ENCODE results near the gene FXYD2.
"Not testable (repeated sequence)": the region's sequence is repeated elsewhere in the genome, so short reads cannot be mapped to it uniquely, and the experiment has no call there.

The FXYD2 gene

DNA sequence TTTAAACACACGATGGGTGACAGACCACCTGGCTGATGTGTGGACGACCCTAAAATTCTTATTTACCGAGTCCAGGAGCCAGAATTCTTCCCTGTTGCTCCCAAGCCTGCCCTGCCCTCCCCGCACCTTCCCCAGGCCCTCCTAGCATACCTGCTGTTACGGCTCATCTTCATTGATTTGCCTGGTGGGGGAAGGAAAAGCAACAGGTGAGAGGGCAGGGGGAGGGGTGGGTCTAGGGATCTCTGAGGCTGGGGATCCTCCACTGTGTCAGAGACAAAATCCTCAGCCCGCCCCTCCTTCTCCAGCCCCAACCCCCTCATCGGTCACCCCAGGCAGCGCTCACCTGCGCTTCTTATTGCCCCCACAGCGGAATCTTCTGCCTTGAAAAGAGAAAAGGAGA is 4.0 kb downstream of the FXYD2 start:
- DNase-seq (ENCODE audit: low read depth, low spot score): no peak

DNA sequence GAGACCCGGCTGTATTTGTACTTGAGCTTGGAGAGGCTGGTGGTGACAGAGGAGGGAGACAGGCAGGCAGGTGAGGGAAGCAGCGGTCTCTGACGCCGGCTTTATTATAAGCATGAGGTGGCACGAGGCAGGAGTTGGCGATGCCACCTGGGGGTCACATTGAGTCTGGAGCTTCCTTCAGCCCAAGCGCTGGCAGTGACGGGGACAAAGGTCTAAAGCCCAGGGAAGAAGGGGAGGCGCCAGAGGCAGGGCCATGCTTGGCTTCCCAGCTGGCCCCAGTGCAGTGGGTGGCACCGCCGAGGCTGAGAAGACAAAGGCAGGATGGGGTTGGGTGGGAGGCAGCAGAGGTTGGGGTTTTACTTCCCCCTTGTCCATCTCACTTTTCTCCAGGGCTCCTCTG is 4.5 kb downstream of the FXYD2 start:
- DNase-seq (ENCODE audit: low read depth, low spot score): no peak

DNA sequence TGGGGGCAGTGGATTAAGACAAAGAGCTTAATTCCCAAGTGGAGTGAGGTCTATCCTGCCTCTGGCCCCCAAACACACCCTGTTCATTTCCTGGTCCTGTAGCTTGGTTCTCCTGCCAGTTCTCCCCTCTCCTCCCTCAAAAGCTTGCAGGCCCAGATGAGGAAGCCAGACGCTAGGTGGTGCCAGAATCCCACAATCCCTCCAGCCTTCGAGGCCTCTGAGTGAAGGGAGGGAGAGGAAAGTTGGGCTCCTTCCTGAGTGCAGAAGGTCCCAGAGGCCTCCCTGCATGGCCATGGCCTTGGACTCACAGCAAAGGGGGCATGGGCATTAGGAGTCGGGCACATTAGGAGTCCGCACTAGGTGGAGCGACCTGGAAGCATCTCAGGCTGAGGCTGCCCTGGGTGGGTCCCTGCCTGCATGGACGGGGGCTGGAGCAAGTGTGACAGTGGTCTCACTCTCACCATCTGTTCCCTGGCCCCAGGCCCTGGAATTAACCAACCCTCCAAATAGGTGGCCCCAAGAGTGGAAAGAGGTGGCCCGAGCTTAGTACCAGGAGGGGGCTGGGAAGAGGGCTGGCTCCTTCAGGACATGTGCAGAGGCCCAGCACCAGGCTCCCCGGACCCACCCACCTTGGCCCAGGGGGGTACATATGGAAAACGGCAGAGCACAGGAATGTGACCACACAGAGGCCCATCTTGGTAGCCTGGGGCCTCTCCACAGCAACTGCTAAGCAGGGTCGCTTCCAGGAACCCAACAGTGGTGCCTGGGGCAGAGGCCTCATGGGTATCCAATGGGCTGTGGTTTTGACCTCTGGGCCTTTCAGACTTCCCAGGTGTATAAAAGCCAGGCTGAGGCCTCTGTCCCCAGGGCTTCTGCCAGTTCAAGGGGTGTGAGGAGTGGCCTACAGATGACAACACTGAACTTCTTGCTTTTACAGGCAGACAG is 5.2 kb downstream of the FXYD2 start:
- DNase-seq (ENCODE audit: low read depth, low spot score): no peak

DNA sequence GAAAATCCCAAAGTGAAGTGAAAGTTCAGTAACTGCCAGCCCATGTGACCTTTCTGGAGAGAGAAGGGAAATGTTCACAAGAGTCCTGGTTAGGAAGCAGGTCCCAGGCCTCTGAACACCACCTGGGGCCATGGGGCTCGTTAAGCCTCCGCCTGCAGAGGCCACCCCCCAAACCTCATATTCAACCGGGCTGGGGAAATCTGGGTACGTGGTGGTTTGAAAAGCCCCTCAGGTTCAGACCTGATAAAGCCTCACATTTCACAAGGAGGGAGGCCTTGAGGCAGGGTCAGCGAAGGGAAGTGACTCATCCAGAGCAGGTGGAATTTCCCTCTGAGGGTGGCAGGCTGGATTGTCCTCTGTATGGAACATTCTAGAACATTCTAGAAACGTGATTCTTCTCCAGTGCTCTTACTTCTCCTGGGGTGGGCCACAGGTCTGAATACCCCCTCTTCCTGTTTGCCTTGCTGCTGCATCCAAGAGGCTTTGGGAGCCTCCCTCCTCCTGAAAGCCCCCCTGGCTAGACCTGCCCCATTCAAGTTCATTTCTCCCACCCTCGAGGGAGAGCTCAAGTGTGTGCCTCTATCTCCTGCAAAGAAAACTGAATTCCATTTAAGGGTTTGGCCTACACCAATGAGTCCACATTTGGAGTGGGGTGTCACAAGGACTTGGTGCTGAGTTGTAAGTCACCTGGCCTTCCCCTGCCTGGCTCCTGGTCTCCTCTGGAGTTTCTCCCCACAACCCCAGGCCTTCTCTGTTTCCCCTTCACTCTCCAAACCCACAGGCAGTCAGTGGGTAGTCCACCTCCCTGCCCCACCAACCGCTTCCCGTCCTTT is 6.3 kb downstream of the FXYD2 start:
- DNase-seq (ENCODE audit: low read depth, low spot score): no peak

DNA sequence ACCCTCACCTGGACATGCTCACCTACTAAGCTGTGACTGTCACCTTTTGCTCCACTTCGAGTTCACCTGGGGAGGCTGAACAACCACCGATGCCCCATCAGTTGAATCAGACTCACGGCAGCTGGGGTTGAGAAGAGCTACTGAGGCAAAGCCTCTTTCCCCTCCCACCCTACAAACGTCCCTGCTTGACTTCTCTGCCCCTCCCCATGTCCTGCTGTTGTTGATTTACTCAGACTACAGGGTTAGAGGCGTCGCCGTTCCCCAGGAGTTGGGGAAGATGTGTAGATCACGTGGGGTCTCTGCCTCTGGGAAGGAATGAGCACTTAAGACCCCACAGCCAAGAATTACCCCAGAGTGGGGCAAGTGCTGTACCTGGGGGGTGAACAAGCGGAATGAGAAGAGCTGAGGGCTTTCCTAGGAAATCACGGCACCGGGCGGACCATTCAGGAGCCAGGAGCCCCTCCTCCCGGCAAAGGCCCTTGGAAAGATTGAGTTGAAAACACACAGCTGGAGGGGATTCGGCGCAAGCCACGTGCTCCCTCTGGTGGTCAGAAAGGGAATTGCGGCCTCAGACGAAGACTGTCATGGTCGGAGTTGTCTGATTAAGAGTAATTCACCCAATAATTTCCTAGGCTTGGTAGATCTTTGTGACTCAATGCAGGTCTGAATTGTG is 7.0 kb downstream of the FXYD2 start:
- DNase-seq (ENCODE audit: low read depth, low spot score): no peak

DNA sequence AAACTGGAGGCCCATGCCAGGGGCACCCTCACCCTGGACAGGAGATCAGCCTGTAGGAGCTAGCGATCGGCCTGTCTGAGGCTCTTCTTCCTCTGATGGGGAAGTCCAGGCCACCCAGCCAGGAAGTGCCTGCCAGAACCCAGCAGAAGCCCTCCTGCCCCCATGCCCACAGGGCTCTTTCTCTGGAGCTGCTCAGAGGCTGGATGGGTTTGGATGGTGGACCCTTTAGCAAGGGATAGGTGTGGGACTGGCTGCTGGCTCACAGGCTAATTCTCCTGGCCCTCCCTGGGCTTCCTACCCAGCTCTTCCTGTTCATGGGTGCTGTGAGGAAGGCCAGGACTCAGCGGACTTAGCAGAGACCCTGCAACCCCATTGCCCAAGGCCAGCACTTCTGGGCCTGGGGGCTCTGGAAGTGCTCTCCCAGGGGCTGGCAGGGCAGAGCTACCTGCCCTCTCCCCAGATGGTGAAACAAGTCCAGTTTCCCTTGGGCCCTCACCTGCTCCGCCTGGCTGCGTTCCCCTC is 7.6 kb downstream of the FXYD2 start:
- DNase-seq (ENCODE audit: low read depth, low spot score): no peak

DNA sequence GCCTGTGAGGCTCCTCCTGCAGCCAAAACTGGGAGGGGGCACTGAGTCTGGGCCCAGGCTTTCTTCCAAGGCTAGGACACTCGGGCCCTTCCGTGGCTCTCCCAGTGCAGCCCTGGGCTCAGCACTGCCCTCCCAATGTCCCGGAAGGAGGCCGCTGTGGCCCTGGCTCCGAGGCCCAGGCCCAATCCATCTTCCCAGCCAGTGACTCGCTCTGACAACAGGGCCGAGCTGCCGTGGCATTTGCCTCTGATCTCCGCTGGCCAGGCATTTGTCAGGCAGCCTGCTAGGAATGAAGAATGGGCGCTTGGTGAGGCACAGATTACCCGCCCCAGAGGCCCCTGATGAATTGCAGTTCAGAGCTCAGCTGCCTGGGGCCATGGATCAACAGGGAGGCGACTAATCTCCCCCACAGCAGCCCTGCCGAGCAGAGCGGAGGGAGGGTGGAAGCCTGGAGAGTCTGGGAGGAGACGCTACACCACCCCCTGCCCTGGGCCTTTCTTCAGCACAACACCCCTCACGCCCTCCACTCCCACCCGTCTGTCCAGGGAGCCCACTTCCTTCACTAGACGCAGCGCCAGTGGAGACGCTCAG is 8.3 kb downstream of the FXYD2 start:
- no peak for DNase-seq (ENCODE audit: low read depth, low spot score)

DNA sequence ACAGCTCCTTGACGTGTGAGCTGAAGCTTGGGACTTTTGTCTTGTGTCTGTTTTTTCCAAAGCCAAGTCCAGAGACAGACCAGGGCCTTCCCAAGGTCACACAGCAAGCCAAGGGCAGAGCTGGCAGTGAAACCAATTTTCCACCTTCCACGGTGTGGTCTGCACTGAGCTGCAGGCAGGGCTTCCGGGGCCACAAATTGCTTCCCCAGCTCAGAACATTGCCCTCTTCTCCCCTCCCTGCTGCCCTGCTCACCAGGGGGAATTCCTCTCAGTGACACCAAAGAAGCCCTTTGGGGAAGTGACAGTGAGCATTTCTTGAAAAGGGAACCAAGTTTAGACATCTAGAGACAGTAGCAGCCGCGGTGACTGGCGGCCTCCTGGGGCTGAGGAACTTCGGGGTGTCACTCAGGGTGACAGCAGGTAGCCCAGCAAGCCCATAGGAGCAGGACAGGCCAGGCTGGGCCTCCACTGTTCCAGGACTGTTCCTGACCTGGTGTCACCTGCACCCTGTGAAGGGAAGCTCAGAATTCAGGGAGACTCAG is 9.2 kb downstream of the FXYD2 start:
- no peak for DNase-seq (ENCODE audit: low read depth, low spot score)

DNA sequence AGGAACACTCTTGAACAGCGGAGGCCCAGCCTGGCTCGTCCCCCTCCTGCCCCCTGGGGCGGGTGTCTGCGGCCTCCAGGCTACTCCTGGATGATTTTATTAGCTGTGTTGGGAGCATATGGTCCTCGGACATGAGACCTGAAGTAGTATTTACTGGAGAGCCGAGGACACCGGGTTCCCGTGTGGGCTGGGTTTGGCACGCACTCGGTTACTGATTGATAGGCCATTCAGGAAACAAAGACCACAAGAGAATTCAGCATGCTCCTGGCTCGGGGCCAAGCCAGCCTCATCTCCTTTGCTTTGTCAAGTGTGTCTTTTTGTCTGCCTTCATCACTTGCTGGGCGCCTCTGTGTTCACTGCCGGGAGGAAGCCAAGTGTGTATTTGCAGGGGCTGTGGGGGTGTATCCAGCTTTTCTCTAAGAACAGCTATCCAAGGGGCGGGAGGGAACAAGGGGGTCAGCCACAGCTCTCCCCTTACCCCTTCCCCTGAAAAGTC is 9.7 kb downstream of the FXYD2 start:
- no peak for DNase-seq (ENCODE audit: low read depth, low spot score)

DNA sequence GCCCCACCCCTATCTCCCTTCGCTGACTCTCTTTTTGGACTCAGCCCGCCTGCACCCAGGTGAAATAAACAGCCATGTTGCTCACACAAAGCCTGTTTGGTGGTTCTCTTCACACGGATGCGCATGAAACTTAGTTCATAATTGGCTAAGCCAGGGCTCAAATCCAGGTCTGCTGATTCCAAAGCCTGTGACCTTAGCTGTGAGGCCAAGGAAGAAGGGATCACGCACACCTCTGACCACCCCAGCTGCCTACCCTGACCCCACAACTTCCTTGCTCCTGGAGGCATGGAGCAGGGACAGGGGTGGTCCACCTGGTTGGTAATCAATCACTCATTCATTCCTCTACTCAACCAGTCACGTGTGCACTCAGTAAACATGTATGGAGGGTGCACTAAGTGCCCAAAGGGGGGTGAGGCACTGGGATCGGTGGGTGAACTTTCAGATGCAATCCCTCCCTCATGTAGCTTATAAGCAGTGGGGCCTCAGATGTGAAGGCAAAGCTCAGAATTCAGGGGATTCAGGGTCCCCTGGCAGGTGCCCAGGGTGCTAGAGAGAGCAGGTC is 10.3 kb downstream of the FXYD2 start:
- no peak for DNase-seq (ENCODE audit: low read depth, low spot score)

DNA sequence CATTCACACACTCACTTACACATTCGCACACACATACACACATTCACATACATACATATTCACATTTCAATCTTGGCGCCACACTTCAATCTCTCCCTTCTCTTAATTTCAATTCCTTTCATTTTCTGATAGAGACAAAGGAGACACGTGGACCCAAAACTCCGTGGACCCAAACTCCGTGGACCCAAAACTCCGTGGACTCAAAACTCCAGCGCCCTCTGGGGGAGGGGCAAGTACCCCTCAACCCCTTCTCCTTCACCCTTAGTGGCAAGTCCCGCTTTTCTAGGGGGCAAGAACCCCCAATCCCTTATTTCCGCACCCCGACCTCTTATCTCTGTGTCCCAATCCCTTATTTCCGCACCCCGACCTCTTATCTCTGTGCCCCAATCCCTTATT is 14.5 kb downstream of the FXYD2 start:
- DNase-seq (ENCODE audit: low read depth, low spot score): not testable (repeated sequence)

DNA sequence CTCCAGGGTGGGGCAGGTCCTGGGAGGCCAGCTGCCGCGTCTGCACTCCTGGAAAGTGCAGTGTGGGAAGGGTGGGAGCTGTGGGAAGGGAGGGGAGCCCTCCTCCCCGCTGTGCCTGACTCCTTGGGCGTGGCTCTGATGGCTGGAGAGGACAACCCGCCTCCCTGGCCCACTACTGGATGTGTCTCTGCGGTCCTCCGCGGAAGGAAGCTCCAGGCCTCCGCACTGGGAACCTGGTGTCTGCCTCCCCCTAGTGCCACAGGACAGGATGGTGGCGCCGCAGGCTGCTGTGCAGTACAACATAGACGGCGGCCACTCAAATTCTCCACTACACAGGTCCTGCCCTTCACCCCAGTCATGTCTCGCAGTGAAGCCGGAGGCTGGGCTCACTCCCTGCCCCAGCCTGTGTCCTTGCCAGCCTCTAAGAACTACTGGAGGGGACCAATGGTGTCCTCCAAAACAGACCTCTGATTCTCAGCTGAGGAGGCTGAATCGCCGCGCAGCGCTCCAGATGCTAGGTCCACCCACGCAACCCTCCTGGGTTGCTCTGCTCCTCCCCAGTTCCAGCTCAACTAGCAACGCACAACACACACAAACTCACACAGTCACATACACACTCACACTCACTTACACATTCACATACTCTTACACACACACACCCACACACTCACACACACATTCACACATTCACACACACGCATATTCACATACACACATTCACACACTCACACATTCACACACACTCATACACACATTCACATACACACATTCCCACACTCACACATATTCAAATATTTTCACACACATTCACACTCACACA is 15.1 kb downstream of the FXYD2 start:
- DNase-seq (ENCODE audit: low read depth, low spot score): no peak

DNA sequence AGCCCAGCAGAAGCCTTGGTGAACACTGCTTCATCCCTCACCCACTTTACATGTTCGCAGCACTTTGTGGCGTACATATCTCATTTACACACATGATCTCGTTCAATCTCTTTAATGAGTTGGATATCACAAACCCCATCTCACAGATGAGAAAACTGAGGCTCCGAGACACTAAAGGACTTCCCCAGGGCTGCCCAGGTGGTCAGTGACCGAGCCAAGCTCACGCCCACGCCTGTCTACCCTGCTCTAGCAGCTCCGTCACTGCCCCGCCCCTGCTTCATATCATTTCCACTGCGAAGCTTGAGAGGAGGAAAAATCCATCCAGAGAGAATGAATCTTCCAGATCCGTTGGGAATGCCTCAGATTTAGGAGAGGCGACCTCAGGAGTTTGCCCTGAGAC is 15.8 kb downstream of the FXYD2 start:
- DNase-seq (ENCODE audit: low read depth, low spot score): no peak

DNA sequence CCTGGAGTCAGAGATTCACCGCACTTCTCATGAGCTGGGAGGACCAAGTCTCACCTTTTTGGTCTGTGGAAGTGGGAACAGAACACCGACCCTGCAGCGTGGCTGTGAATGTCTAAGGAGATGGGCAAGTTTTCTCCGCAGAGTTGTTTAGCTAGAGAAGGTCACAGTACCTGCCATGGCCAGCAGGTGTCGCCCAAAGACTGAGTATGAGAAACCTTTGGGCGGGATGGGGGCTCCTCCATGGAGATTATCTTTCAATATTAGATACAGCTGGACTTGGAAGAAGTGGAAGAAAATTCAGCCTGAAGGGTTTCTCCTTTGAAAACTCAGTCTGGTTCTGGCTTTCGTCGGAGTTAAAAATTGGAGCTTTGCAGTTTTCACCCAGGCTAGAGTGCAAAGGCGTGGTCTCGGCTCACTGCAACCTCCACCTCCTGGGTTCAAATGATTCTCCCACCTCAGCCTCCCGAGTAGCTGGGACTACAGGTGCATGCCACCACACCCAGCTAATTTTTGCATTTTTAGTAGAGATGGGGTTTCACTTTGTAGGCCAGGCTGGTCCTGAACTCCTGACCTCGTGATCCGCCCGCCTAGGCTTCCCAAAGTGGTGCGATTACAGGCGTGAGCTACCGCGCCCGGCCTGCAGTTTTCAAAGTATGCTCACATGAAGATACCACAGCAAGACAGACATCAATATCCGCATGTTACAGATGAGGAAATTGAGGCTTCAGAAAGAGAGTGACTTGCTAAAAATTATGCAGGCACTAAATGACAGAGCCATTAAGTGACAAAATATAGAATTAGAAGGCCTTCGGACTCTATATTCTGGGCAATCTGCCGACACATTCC is 16.8 kb downstream of the FXYD2 start:
- DNase-seq (ENCODE audit: low read depth, low spot score): no peak

DNA sequence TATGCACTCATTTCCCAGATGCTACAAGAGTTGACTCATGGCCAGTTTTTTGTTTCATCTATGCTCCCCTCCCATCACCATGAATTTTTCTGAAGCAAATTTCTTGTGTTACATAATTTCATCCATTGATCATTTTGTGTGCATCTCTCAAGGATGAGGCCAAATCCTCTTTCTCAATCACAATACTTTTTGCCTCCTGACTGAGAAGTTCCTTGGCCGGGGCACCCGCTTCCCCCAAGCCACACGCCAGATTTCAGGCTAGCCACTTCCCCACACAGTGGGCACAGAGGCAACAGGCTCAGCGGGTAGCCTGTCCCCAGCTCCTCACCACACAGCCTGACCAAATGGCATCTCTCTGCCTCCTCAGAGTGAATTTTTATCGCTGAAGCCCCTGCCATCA is 17.7 kb downstream of the FXYD2 start:
- no peak for DNase-seq (ENCODE audit: low read depth, low spot score)

DNA sequence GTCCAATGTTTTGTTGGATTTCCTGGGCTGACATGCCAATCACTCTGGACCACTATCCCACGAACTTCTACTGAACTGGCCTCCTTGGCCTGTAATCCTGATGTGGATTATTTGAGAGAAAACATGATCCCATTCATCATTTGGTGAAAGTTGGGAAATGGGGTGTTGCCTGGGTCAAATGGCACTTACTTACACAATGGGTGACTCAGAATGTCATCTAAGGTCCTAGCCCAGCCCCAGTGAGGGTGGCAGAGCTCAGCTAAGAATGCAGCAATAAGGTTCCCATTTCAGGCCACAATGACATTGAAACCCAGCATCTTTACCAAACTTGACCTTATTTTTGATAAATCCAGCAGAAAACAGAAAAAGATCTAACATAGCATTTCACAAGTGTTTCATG is 19.5 kb downstream of the FXYD2 start:
- DNase-seq (ENCODE audit: low read depth, low spot score): no peak

DNA sequence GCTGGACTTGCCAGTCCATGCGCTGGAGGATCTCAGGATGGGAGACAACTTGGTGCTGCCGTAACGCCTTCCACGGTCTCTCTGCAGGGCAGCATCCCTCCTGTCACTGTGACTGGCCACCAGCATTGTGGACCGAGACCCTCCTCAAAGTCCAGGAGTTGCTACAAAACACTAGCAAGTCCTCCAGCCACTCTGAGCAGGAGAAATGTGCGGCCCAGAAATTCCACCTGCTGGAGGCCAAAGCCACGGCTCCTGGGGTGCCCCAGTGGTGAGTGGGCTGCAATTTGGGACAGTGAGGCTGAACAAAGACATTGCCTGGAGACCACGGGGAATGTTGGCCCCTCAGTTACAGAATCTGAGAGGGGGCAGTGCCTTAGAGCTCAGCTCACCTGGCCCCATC is 20.6 kb downstream of the FXYD2 start:
- no peak for DNase-seq (ENCODE audit: low read depth, low spot score)

DNA sequence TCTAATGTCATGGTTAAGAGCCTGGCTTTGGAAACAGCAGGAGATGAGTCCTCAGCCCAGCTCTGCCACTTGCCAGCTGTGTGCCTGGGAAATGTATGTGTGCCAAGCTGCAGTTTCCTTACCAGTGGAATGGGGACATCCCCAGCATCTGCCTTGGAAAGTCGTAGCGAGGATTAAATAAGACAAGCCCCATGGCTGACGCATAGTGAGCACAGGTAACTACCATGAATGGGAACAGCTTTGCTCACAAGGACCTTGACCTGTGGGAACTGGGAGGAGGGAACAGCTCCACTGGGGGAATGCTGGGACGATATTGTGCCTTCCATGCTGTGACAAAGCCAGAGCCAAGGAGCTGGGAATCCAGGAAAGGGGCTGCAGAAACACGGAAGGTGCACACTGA is 24.9 kb downstream of the FXYD2 start:
- DNase-seq (ENCODE audit: low read depth, low spot score): no peak
